ENCODE measurements around the gene FCER2.

FCER2 gene

GRCh38 chr19:7650148-7650547 is 51.8 kb downstream of the FCER2 start:
- no peak for TF ChIP-seq SIN3A (IDR thresholded peaks at IDR 0.05; ENCODE audit: borderline replicate concordance, insufficient read depth, low read length)
- no peak for TF ChIP-seq FOXP2 (optimal IDR thresholded peaks at IDR 0.05; ENCODE audit: borderline replicate concordance, extremely low read depth, extremely low read length, insufficient read depth)
- no peak for TF ChIP-seq REST (IDR thresholded peaks at IDR 0.05; ENCODE audit: insufficient read depth in 1 of 2, low read depth in 2 of 2, low read length in 2 of 2)
- no peak for TF ChIP-seq TAF1 (IDR thresholded peaks at IDR 0.05; ENCODE audit: borderline replicate concordance, insufficient read depth, low read length)
- TF ChIP-seq POLR2AphosphoS5 (IDR thresholded peaks at IDR 0.05; ENCODE audit: low read depth, low read length), result no peak

- no peak for TF ChIP-seq TAF1 (IDR thresholded peaks at IDR 0.05; ENCODE audit: borderline replicate concordance, insufficient read depth, low read length)
- TF ChIP-seq SIN3A (IDR thresholded peaks at IDR 0.05; ENCODE audit: borderline replicate concordance, insufficient read depth, low read length), result no peak
- no peak for TF ChIP-seq POLR2AphosphoS5 (IDR thresholded peaks at IDR 0.05; ENCODE audit: low read depth, low read length)
- no peak for TF ChIP-seq REST (IDR thresholded peaks at IDR 0.05; ENCODE audit: insufficient read depth in 1 of 2, low read depth in 2 of 2, low read length in 2 of 2)
- TF ChIP-seq FOXP2 (optimal IDR thresholded peaks at IDR 0.05; ENCODE audit: borderline replicate concordance, extremely low read depth, extremely low read length, insufficient read depth), result no peak
Measured at GRCh38 chr19:7648265-7649014, 53.5 kb downstream of the FCER2 start.

- TF ChIP-seq REST (IDR thresholded peaks at IDR 0.05; ENCODE audit: insufficient read depth in 1 of 2, low read depth in 2 of 2, low read length in 2 of 2) (no peak), POLR2AphosphoS5 (IDR thresholded peaks at IDR 0.05; ENCODE audit: low read depth, low read length) (no peak), SIN3A (IDR thresholded peaks at IDR 0.05; ENCODE audit: borderline replicate concordance, insufficient read depth, low read length) (no peak), TAF1 (IDR thresholded peaks at IDR 0.05; ENCODE audit: borderline replicate concordance, insufficient read depth, low read length) (no peak), FOXP2 (optimal IDR thresholded peaks at IDR 0.05; ENCODE audit: borderline replicate concordance, extremely low read depth, extremely low read length, insufficient read depth) (no peak)
Measured at GRCh38 chr19:7647156-7647555, 54.8 kb downstream of the FCER2 start.

- TF ChIP-seq REST (IDR thresholded peaks at IDR 0.05; ENCODE audit: insufficient read depth in 1 of 2, low read depth in 2 of 2, low read length in 2 of 2), result no peak
- no peak for TF ChIP-seq TAF1 (IDR thresholded peaks at IDR 0.05; ENCODE audit: borderline replicate concordance, insufficient read depth, low read length)
- TF ChIP-seq SIN3A (IDR thresholded peaks at IDR 0.05; ENCODE audit: borderline replicate concordance, insufficient read depth, low read length), result no peak
- no peak for TF ChIP-seq POLR2AphosphoS5 (IDR thresholded peaks at IDR 0.05; ENCODE audit: low read depth, low read length)
- TF ChIP-seq FOXP2 (optimal IDR thresholded peaks at IDR 0.05; ENCODE audit: borderline replicate concordance, extremely low read depth, extremely low read length, insufficient read depth), result no peak
Measured at GRCh38 chr19:7646426-7646700, 55.6 kb downstream of the FCER2 start.

Data from PFSK-1 (cell line).